NB4 (cell line): ENCODE data around the gene ALDH5A1.

ENCODE experiments used
- POLR2A ChIP-seq: IDR thresholded peaks from 2 replicates; pipeline ENCODE4 v1.6.1; 2011; ENCODE audit warnings: mild to moderate bottlenecking; ENCODE audit not compliant: insufficient read length; ENCODE audit errors: extremely low read depth
- TF ChIP-seq, protein P1 (sequence below): IDR thresholded peaks from one replicate; pipeline ENCODE4 v1.5.1; 2012; ENCODE audit warnings: low read depth, low read length

DNA sequence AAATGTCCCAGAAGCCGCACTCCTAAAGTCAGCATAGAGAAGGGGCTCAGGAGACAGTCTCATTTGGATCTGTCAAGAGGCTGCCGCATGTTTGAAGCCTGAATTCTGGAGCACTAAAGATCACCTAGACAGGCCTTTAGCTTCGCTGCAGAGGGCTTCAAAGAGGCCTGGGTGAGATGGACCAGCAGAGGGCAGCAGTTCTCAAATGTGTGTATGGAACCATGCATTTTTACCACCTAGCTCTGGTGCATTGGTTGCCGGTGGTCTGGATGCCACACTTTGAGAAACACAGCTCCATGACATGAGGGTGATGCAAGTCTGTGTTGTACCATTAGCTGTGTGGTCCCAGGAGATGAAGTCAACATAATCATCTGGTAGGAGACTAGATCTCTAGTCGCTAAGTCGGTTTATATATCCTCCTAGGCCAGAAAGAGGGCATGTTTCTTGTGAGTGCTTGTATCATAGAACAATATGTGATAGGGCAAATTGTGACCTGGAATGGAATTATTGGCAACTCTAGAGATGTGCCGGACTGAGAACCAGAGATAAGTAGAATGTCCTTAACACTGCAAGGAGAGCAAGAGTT, 86.4 kb downstream of the ALDH5A1 start:
- TF ChIP-seq, protein P1, sequence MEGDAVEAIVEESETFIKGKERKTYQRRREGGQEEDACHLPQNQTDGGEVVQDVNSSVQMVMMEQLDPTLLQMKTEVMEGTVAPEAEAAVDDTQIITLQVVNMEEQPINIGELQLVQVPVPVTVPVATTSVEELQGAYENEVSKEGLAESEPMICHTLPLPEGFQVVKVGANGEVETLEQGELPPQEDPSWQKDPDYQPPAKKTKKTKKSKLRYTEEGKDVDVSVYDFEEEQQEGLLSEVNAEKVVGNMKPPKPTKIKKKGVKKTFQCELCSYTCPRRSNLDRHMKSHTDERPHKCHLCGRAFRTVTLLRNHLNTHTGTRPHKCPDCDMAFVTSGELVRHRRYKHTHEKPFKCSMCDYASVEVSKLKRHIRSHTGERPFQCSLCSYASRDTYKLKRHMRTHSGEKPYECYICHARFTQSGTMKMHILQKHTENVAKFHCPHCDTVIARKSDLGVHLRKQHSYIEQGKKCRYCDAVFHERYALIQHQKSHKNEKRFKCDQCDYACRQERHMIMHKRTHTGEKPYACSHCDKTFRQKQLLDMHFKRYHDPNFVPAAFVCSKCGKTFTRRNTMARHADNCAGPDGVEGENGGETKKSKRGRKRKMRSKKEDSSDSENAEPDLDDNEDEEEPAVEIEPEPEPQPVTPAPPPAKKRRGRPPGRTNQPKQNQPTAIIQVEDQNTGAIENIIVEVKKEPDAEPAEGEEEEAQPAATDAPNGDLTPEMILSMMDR: peak; percentile 93
- TF ChIP-seq POLR2A: no peak
